Effector memory CD4-positive, alpha-beta T cell (primary cell): ENCODE measurements around the gene ADIRF.
A peak's percentile ranks its signal among the peaks of the same experiment; 100 is the strongest.
"Not testable (repeated sequence)": the region's sequence is repeated elsewhere in the genome, so short reads cannot be mapped to it uniquely, and the experiment has no call there.

Source experiments
- DNase-seq, 3 donors: peaks; one replicate each; pipeline ENCODE4 v3.0.0-alpha.2; 2020
- H3K27ac ChIP-seq: 2 replicates; pipeline ENCODE4 v1.7.0; 2013; ENCODE audit warnings: mild to moderate bottlenecking, low read length, moderate library complexity; ENCODE audit not compliant: insufficient read depth, poor library complexity, severe bottlenecking
- H3K27me3 ChIP-seq: replicated peaks from 2 replicates; pipeline ENCODE4 v1.7.0; 2013; ENCODE audit warnings: mild to moderate bottlenecking, low read length; ENCODE audit not compliant: insufficient read depth, control insufficient read depth, poor library complexity, severe bottlenecking
- H3K36me3 ChIP-seq: 2 replicates; pipeline ENCODE4 v1.7.0; 2013; ENCODE audit warnings: mild to moderate bottlenecking, low read length, moderate library complexity; ENCODE audit not compliant: control insufficient read depth, insufficient read depth
- H3K4me1 ChIP-seq: 2 replicates; pipeline ENCODE4 v1.7.0; 2013; ENCODE audit warnings: low read length, mild to moderate bottlenecking; ENCODE audit not compliant: control insufficient read depth, insufficient read depth, poor library complexity, severe bottlenecking
- H3K4me3 ChIP-seq: 2 replicates; pipeline ENCODE4 v1.7.0; 2013; ENCODE audit warnings: low read length, low read depth, mild to moderate bottlenecking; ENCODE audit not compliant: insufficient read depth, poor library complexity, severe bottlenecking
- H3K9me3 ChIP-seq: 2 replicates; pipeline ENCODE4 v1.7.0; 2013; ENCODE audit warnings: mild to moderate bottlenecking, low read length, moderate library complexity; ENCODE audit not compliant: control insufficient read depth

Gene ADIRF

DNA sequence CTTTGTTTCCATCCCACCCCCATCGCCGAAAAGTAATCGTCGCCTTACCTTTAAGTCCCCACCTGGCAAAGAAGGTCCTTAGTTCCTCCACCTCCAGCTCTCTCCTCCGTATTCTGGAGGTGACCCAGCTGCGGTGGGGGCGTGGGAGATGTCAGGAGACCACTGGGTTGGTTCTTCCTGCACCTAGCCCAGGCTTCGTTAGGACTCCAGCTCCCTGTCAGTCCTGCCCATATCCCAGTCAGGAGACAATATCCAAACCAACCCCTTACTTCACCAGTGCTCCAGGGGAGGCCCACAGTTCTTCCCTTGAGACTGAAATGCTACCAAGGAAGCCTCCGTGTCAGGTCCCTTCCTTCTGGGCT, 693 bp downstream of the ADIRF start:
- H3K4me3 ChIP-seq, result peak overlapping the region; percentile 4
- H3K36me3 ChIP-seq, result no peaks in the 10 kb centered on the region
- no peaks in the 10 kb centered on the region for H3K27me3 ChIP-seq
- DNase-seq, result no peak
- H3K27ac ChIP-seq, result no peak overlapping the region
- peaks cover 39% of the 10 kb centered on the region for H3K4me1 ChIP-seq
- H3K9me3 ChIP-seq, result no peaks in the 10 kb centered on the region

DNA sequence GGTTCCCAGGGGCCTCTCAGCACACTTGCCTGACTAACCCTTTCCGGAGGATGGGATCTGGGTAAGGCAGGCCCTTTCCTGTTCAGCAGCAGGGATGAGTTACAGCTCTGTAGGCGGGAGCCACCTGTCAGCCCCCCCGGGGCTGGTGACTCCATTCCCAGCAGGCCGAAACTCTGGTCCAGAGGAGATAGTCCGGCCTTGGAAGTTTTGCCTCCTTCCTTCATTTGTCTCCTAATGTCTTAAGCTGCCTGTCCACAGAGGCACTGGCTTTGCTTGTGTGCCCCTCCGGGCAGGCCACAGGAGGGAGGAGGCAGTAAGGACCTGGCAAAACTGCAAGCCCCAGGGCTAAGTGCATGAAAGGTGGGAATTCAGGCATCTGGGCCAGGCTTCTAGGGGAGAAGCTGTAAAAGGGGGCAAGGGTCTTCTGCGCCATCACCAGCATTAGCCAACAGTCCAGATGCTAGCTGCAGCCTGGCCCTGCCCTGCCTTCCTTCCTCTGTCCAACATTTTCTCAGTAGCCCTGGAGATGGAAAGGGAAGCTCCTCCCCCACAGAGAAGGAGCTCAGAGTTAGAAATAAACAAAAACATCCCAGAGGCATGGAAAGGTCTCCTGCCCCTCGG, 1.2 kb downstream of the ADIRF start:
- no peak overlapping the region for H3K4me3 ChIP-seq
- DNase-seq, result no peak
- H3K9me3 ChIP-seq, result no peaks in the 10 kb centered on the region
- no peak overlapping the region for H3K27ac ChIP-seq
- no peaks in the 10 kb centered on the region for H3K36me3 ChIP-seq
- H3K27me3 ChIP-seq, result no peaks in the 10 kb centered on the region
- H3K4me1 ChIP-seq, result peaks cover 39% of the 10 kb centered on the region

DNA sequence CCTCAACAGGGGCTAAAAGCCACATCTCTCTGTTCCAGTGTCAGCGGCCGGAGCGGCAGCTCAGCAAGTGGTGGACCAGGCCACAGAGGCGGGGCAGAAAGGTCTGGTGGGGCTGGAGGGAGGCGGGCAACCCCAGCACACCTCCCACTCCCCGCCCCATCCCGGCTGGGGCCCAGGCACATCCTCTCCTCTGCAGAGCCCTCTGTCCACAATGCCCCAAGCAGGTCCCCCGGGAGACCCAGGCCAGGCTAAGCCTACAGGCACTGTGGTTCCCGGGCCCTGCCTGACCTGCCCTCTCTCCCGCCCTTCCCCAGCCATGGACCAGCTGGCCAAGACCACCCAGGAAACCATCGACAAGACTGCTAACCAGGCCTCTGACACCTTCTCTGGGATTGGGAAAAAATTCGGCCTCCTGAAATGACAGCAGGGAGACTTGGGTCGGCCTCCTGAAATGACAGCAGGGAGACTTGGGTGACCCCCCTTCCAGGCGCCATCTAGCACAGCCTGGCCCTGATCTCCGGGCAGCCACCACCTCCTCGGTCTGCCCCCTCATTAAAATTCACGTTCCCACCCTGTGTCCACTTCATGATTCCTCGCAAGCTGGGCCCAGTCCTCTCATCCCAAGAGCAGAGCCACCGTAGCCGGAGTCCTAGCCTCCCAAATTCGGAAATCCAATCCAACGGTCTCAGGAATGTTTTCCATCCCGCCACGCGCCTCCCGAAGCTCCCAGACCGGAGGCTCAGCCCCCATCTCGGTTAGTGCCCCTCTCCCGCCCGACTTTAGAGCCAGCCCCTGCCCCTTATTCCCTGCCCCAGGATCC, 2.1 kb downstream of the ADIRF start:
- DNase-seq, result no peak
- peaks cover 39% of the 10 kb centered on the region for H3K4me1 ChIP-seq
- H3K36me3 ChIP-seq, result no peaks in the 10 kb centered on the region
- peak overlapping the region; percentile 57 for H3K4me3 ChIP-seq
- H3K27ac ChIP-seq, result peak overlapping the region; percentile 90
- no peaks in the 10 kb centered on the region for H3K9me3 ChIP-seq
- H3K27me3 ChIP-seq, result no peaks in the 10 kb centered on the region

DNA sequence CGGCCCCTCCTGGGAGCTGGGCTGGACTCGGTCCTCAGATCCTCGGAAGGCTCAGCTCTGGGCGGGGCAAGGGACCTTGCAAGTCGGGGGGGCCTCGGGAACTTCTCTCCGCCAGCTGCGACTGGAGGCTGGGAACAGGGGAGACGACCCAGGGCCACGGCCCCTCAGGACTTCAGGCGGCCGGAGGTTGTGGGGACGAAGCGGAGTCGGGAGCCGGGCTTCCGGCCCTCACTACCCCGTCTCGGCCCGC, 2.6 kb downstream of the ADIRF start:
- no peaks in the 10 kb centered on the region for H3K36me3 ChIP-seq
- H3K4me3 ChIP-seq, result peak overlapping the region; percentile 57
- H3K9me3 ChIP-seq, result no peaks in the 10 kb centered on the region
- H3K4me1 ChIP-seq, result peaks cover 39% of the 10 kb centered on the region
- peak overlapping the region; percentile 90 for H3K27ac ChIP-seq
- no peak for DNase-seq
- H3K27me3 ChIP-seq, result no peaks in the 10 kb centered on the region

DNA sequence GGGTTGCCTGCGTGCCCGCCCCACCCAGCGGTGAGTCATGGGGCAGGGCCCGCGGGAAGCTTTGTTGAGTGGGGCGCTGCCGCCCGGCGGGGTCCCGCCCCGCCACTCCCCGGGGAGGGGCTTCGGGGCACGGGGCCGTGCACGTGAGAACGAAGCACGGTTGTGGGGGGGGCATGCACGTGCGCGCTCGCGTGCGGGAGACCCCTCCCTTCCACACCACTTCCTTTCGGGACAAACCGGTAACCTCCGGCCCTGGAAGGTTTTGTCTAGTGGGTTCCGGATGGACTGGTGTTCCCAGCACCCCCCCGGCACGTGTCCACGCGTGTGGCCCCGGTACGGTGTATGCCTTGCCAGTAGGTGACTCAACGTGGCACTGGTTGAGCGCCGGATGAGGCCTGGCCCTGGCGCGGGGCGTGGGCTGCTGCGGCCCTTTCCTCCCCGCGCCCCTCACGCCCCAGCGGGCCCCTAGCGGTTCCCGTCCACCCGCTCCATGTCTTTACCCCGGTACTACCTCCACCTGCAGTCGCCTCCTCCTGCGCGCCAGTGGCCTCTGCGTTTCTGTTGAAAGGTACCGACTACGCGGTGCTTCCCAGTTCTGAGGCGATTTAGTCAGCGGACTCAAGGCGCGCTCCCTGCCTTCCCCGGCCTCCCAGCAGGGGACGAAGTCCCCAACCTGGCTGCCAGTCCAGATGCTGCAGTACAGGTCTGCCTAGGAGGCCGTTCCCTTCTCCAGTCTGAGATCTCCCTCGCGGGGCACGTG, 3.1 kb downstream of the ADIRF start:
- Histone ChIP-seq H3K27ac (peak overlapping the region; percentile 90), H3K4me1 (peaks cover 37% of the 10 kb centered on the region), H3K4me3 (peak overlapping the region; percentile 57), H3K9me3 (no peaks in the 10 kb centered on the region), H3K27me3 (no peaks in the 10 kb centered on the region), H3K36me3 (no peaks in the 10 kb centered on the region)
- peak; percentile 88 to 92 (median 90) for DNase-seq

DNA sequence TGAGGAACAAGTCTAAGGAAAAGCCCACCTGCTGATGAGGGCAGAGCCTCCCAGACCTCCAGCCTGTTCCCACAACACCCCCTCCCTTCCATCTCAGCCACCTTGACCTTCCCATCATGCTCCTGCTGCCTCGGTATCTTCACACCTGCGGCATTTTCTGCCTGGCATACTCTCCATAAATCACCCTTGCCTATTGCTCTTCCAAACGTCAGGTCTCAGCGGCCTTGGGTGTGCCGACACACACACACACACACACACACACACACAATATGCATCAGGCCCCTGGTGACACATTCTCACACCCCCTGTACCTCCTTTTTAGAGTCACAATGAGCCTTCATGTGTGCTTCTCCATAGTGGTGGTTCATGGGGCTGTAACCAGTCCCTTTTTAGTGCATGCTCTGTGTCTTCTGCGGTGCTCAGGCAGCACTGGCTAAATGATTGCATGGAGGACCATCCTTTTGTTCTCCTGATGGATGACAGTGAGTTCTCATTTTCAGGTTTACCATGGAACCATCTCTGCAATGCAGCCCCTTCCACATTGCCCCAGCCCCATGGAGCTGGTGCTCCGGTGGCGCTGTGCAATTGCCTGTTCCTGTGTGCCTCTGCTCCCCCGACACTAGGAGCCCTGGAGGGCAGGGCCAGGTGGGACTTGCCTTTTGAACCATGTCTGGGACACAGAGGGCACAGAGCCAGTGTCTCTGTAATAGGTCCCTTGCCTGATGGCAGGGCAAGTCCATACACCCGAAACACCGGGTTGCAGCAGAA, 4.5 kb downstream of the ADIRF start:
- DNase-seq, result no peak
- Histone ChIP-seq H3K27ac (no peak overlapping the region), H3K4me1 (peaks cover 32% of the 10 kb centered on the region)

DNA sequence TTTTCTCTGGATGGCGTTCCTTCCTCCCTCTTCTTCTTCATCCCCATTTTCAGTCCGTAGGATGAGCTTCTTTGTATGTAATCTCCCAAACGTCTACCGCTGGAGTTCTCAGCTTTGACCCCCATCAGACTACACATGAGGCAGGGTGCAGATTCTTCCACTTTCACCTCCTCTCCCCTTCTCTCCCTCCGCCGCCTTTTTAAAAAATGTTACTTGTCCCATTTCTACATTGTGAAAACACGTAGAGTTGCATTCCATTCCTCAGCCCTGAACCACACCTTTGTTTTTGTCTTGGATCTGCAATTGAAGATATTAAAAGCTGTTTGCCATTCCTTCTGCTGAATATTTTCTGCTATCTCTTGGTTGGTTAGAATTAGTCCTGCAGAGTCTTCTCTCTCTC, 6.2 kb downstream of the ADIRF start:
- Histone ChIP-seq H3K27me3 (no peaks in the 10 kb centered on the region), H3K4me1 (peaks cover 18% of the 10 kb centered on the region), H3K9me3 (no peaks in the 10 kb centered on the region), H3K4me3 (no peak overlapping the region), H3K36me3 (no peaks in the 10 kb centered on the region), H3K27ac (no peak overlapping the region)
- no peak for DNase-seq

More for the DNA sequence above, 4.5 kb downstream of the ADIRF start:
- no peaks in the 10 kb centered on the region for H3K9me3 ChIP-seq
- no peaks in the 10 kb centered on the region for H3K36me3 ChIP-seq
- H3K4me3 ChIP-seq, result no peak overlapping the region
- H3K27me3 ChIP-seq, result no peaks in the 10 kb centered on the region

DNA sequence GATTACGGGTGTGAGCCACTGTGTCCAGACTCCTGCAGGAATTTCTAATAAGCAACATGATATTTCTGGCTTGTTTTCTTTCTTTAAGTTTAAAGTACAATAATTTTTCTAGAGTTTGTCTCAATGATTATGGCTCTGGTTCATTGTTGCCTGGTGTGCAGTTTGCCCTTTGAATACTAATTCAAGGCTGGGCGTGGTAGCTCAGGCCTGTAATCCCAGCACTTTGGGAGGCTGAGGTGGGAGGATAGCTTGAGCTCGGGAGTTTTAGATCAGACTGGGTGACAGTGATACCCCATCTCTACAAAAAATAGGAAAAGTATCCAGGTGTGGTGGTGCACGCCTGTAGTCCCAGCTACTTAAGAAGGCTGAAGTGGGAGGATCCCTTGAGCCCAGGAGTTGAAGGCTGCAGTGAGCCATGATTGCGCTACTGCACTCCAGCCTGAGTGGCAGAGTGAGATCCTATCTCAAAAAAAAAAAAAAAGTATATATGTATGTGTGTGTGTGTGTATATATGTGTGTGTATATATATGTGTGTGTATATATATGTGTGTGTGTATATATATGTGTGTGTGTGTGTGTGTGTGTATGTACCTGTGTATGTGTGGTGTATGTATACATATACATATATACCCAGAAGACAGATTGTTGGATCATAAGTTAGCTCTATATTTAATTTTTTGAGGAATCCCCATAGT, 8.2 kb downstream of the ADIRF start:
- DNase-seq, result no peak
- H3K27me3 ChIP-seq, result no peaks in the 10 kb centered on the region

DNA sequence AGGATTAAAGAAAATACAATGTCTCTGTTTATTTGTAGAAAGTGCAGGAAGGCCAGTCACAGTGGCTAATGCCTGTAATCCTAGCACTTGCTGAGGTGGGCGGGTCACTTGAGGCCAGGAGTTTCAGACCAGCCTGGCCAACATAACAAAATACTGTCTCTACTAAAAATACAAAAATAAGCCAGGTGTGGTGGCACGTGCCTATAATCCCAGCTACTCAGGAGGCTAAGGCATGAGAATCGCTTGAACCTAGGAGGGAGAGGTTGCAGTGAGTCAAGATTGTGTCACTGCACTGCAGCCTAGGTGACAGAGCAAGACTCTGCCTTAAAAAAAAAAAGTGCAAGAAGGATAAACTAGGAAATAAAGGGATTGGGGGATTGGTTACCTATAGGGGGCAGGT, 10.2 kb downstream of the ADIRF start:
- DNase-seq, H3K36me3 ChIP-seq, H3K27me3 ChIP-seq, H3K4me1 ChIP-seq, H3K4me3 ChIP-seq, H3K27ac ChIP-seq, H3K9me3 ChIP-seq: not testable (repeated sequence)

More for the DNA sequence above, 8.2 kb downstream of the ADIRF start:
- Histone ChIP-seq H3K36me3 (no peaks in the 10 kb centered on the region), H3K27ac (no peak overlapping the region), H3K4me1 (peaks cover 4% of the 10 kb centered on the region), H3K9me3 (no peaks in the 10 kb centered on the region), H3K4me3 (no peak overlapping the region)
